SU-DHL-6 (cell line): ENCODE data around the gene COX8C.

Experiments
- H2AFZ ChIP-seq: fragments of 200-600 bp; sonication (generic); 2 replicates; pipeline ENCODE4 v1.6.1; 2014; ENCODE audit warnings: low read depth, mild to moderate bottlenecking, moderate library complexity, mixed read lengths, antibody characterized with exemption, low read length; ENCODE audit not compliant: severe bottlenecking
- H3F3A ChIP-seq: fragments of 200-600 bp; shearing (Covaris generic); 2 replicates; pipeline ENCODE4 v1.6.0; 2016; ENCODE audit warnings: antibody characterized with exemption, mild to moderate bottlenecking; ENCODE audit not compliant: insufficient read depth
- H3K27ac ChIP-seq: fragments of 200-600 bp; sonication (generic); 2 replicates; pipeline ENCODE4 v1.5.1; 2016; ENCODE audit warnings: low read depth, mild to moderate bottlenecking, low read length, moderate library complexity, mixed read lengths
- H3K27me3 ChIP-seq: fragments of 200-600 bp; sonication (generic), shearing (Covaris generic); 2 replicates; pipeline ENCODE4 v1.6.0; 2014; ENCODE audit warnings: mild to moderate bottlenecking, low read length
- H3K36me3 ChIP-seq: fragments of 200-600 bp; sonication (generic); 2 replicates; pipeline ENCODE4 v1.6.1; 2014; ENCODE audit warnings: mild to moderate bottlenecking, low read length, mixed read lengths
- H3K4me2 ChIP-seq: fragments of 300-600, 200-600 bp; shearing (Covaris generic), sonication (generic); 2 replicates; pipeline ENCODE4 v1.6.0; 2014; ENCODE audit warnings: low read length, low read depth, mild to moderate bottlenecking; ENCODE audit not compliant: poor library complexity, severe bottlenecking
- H3K4me3 ChIP-seq: fragments of 200-600 bp; sonication (generic); 2 replicates; pipeline ENCODE4 v1.5.1; 2014; ENCODE audit warnings: antibody characterized with exemption, low read length, mild to moderate bottlenecking, mixed read lengths; ENCODE audit not compliant: insufficient read depth, poor library complexity, severe bottlenecking
- H3K79me2 ChIP-seq: fragments of 200-600 bp; sonication (generic); 2 replicates; pipeline ENCODE4 v1.6.1; 2014; ENCODE audit warnings: mild to moderate bottlenecking, low read length, moderate library complexity; ENCODE audit not compliant: insufficient read depth
- H3K9ac ChIP-seq: fragments of 200-600 bp; sonication (generic); 2 replicates; pipeline ENCODE4 v1.7.0; 2014; ENCODE audit warnings: mild to moderate bottlenecking, low read length
- H3K9me2 ChIP-seq: fragments of 200-600 bp; sonication (generic); replicated peaks from 2 replicates; pipeline ENCODE4 v1.6.1; 2014; ENCODE audit warnings: low read length; ENCODE audit not compliant: insufficient read depth
- H3K9me3 ChIP-seq: fragments of 200-600 bp; sonication (generic); 2 replicates; pipeline ENCODE4 v1.6.1; 2014; ENCODE audit warnings: low read length, mixed read lengths; ENCODE audit not compliant: insufficient read depth
- H4K20me1 ChIP-seq: fragments of 200-600 bp; sonication (generic); 2 replicates; pipeline ENCODE4 v1.6.1; 2014; ENCODE audit warnings: low read depth, mild to moderate bottlenecking, antibody characterized with exemption, low read length, moderate library complexity, mixed read lengths
- CTCF ChIP-seq: fragments of 200-600 bp; sonication (generic); IDR thresholded peaks from one replicate; pipeline ENCODE4 v1.5.1; 2017; ENCODE audit warnings: antibody characterized with exemption, mild to moderate bottlenecking, low read length, moderate library complexity; ENCODE audit not compliant: insufficient read depth, poor library complexity, severe bottlenecking
- EZH2phosphoT487 ChIP-seq: fragments of 200-600 bp; sonication (generic), shearing (Covaris generic); conservative IDR thresholded peaks from 2 replicates; pipeline ENCODE4 v1.6.1; 2018; ENCODE audit warnings: mild to moderate bottlenecking, antibody characterized with exemption, low read length, moderate library complexity, mixed read lengths

Gene COX8C

GRCh38 chr14:93395231-93395630, 48.2 kb downstream of the COX8C start:
- no peak overlapping the region for H3K4me3 ChIP-seq
- H3K79me2 ChIP-seq = no peaks in the 10 kb centered on the region
- H2AFZ ChIP-seq = no peak overlapping the region
- no peak overlapping the region for H3K9ac ChIP-seq
- no peaks in the 10 kb centered on the region for H3F3A ChIP-seq
- no peaks in the 10 kb centered on the region; the same call in 1 of the 2 replicates for H3K9me2 ChIP-seq
- no peak overlapping the region for H3K4me2 ChIP-seq
- no peak overlapping the region for H3K27ac ChIP-seq
- TF ChIP-seq EZH2phosphoT487 (no peak), CTCF (no peak)
- H3K36me3 ChIP-seq = no peaks in the 10 kb centered on the region
- no peaks in the 10 kb centered on the region for H3K9me3 ChIP-seq
- no peaks in the 10 kb centered on the region for H4K20me1 ChIP-seq
- H3K27me3 ChIP-seq = no peaks in the 10 kb centered on the region

- H4K20me1 ChIP-seq = no peaks in the 10 kb centered on the region
- no peaks in the 10 kb centered on the region for H3K27me3 ChIP-seq
- no peak overlapping the region for H3K4me2 ChIP-seq
- H3K4me3 ChIP-seq = no peak overlapping the region
- no peaks in the 10 kb centered on the region for H3F3A ChIP-seq
- H3K9ac ChIP-seq = no peak overlapping the region
- H3K9me3 ChIP-seq = no peaks in the 10 kb centered on the region
- TF ChIP-seq CTCF = no peak
- TF ChIP-seq EZH2phosphoT487 = no peak
- H2AFZ ChIP-seq = no peak overlapping the region
- no peaks in the 10 kb centered on the region; the same call in 1 of the 2 replicates for H3K9me2 ChIP-seq
- H3K79me2 ChIP-seq = no peaks in the 10 kb centered on the region
- H3K27ac ChIP-seq = no peak overlapping the region
- no peaks in the 10 kb centered on the region for H3K36me3 ChIP-seq
Measured at GRCh38 chr14:93396456-93396855, 49.5 kb downstream of the COX8C start.
